Measurements from ENCODE around the gene ERC2.

DNA sequence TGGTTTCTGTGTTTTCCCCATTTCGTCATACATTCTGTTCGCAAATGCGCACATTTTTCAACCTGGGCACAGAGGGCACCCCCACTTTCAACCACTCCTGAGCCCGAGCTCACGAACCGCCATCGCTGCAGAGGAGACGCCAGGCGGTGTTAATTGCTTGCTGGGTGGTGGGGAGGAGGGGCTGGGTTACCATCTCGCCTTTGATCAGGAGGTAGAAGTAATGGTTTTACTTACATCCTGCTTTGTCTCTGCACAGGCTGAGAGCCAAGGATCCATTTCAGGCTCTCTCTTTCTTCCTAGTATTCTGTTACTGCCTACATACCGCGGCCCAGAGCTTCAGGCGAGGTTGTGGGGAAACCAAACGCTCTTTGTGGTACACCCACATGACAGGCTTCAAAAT, 803.9 kb downstream of the ERC2 start:
- TF ChIP-seq CSRNP3 (CRISPR knock-in tag; IDR thresholded peaks at IDR 0.05) (no peak), OSR1 (CRISPR knock-in tag; IDR thresholded peaks at IDR 0.05) (no peak), ZNF565 (CRISPR knock-in tag; conservative IDR thresholded peaks at IDR 0.05; ENCODE audit: low read depth) (no peak), TCF4 (CRISPR knock-in tag; IDR thresholded peaks at IDR 0.05; ENCODE audit: borderline replicate concordance) (no peak), RARB (CRISPR knock-in tag; IDR thresholded peaks at IDR 0.05) (no peak), ZFP3 (CRISPR knock-in tag; IDR thresholded peaks at IDR 0.05) (no peak)
- TF ChIP-seq, protein P1, sequence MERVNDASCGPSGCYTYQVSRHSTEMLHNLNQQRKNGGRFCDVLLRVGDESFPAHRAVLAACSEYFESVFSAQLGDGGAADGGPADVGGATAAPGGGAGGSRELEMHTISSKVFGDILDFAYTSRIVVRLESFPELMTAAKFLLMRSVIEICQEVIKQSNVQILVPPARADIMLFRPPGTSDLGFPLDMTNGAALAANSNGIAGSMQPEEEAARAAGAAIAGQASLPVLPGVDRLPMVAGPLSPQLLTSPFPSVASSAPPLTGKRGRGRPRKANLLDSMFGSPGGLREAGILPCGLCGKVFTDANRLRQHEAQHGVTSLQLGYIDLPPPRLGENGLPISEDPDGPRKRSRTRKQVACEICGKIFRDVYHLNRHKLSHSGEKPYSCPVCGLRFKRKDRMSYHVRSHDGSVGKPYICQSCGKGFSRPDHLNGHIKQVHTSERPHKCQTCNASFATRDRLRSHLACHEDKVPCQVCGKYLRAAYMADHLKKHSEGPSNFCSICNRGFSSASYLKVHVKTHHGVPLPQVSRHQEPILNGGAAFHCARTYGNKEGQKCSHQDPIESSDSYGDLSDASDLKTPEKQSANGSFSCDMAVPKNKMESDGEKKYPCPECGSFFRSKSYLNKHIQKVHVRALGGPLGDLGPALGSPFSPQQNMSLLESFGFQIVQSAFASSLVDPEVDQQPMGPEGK (CRISPR knock-in tag; IDR thresholded peaks at IDR 0.05; ENCODE audit: borderline replicate concordance) = no peak
- TF ChIP-seq, protein P2, sequence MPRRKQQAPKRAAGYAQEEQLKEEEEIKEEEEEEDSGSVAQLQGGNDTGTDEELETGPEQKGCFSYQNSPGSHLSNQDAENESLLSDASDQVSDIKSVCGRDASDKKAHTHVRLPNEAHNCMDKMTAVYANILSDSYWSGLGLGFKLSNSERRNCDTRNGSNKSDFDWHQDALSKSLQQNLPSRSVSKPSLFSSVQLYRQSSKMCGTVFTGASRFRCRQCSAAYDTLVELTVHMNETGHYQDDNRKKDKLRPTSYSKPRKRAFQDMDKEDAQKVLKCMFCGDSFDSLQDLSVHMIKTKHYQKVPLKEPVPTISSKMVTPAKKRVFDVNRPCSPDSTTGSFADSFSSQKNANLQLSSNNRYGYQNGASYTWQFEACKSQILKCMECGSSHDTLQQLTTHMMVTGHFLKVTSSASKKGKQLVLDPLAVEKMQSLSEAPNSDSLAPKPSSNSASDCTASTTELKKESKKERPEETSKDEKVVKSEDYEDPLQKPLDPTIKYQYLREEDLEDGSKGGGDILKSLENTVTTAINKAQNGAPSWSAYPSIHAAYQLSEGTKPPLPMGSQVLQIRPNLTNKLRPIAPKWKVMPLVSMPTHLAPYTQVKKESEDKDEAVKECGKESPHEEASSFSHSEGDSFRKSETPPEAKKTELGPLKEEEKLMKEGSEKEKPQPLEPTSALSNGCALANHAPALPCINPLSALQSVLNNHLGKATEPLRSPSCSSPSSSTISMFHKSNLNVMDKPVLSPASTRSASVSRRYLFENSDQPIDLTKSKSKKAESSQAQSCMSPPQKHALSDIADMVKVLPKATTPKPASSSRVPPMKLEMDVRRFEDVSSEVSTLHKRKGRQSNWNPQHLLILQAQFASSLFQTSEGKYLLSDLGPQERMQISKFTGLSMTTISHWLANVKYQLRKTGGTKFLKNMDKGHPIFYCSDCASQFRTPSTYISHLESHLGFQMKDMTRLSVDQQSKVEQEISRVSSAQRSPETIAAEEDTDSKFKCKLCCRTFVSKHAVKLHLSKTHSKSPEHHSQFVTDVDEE (CRISPR knock-in tag; IDR thresholded peaks at IDR 0.05) = no peak
- TF ChIP-seq, protein P3, sequence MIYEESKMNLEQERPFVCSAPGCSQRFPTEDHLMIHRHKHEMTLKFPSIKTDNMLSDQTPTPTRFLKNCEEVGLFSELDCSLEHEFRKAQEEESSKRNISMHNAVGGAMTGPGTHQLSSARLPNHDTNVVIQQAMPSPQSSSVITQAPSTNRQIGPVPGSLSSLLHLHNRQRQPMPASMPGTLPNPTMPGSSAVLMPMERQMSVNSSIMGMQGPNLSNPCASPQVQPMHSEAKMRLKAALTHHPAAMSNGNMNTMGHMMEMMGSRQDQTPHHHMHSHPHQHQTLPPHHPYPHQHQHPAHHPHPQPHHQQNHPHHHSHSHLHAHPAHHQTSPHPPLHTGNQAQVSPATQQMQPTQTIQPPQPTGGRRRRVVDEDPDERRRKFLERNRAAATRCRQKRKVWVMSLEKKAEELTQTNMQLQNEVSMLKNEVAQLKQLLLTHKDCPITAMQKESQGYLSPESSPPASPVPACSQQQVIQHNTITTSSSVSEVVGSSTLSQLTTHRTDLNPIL (CRISPR knock-in tag; IDR thresholded peaks at IDR 0.05; ENCODE audit: low read depth) = no peak

All from SK-N-SH treated with all-trans-retinoic acid at 6 μM for 48 hours (cell line).